RWPE2 (cell line): ENCODE data around the gene MICAL2.

ENCODE experiments used
- ATAC-seq: fragments of 200-7000 bp; cut with Tn5 transposase; 3 replicates; pipeline ENCODE4 v1.9.1; 2021; ENCODE audit warnings: low read depth
- DNase-seq: peaks from one replicate; pipeline ENCODE4 v3.0.0-alpha.2; 2020; ENCODE audit warnings: low spot score
- H3K27ac ChIP-seq: fragments of 450-650 bp; 2 replicates; pipeline ENCODE4 v1.5.1; 2017; ENCODE audit warnings: mild to moderate bottlenecking; ENCODE audit not compliant: poor library complexity, severe bottlenecking
- H3K27me3 ChIP-seq: fragments of 250-450 bp; sonication (Bioruptor Pico); 2 replicates; pipeline ENCODE4 v1.5.1; 2021; ENCODE audit warnings: mild to moderate bottlenecking, moderate library complexity; ENCODE audit not compliant: insufficient read depth, poor library complexity, severe bottlenecking
- H3K36me3 ChIP-seq: fragments of 250-450 bp; sonication (Bioruptor Pico); 2 replicates; pipeline ENCODE4 v1.5.1; 2020; ENCODE audit warnings: low read depth, mild to moderate bottlenecking, moderate library complexity
- H3K4me1 ChIP-seq: fragments of 250-450 bp; sonication (Bioruptor Pico); 2 replicates; pipeline ENCODE4 v1.5.1; 2021; ENCODE audit warnings: mild to moderate bottlenecking, moderate library complexity; ENCODE audit not compliant: insufficient read depth, poor library complexity, severe bottlenecking
- H3K4me3 ChIP-seq: fragments of 250-450 bp; sonication (Bioruptor Pico); 2 replicates; pipeline ENCODE4 v1.5.1; 2021; ENCODE audit warnings: mild to moderate bottlenecking, moderate library complexity; ENCODE audit not compliant: severe bottlenecking
- H3K9me3 ChIP-seq: fragments of 250-450 bp; sonication (Bioruptor Pico); 2 replicates; pipeline ENCODE4 v1.5.1; 2021; ENCODE audit warnings: mild to moderate bottlenecking, moderate library complexity; ENCODE audit not compliant: severe bottlenecking
- TF ChIP-seq, protein P1 (sequence below): fragments of 450-650 bp; IDR thresholded peaks from one replicate; pipeline ENCODE4 v1.5.1; 2017; ENCODE audit warnings: mild to moderate bottlenecking, moderate library complexity; ENCODE audit not compliant: poor library complexity, severe bottlenecking

The MICAL2 gene

DNA sequence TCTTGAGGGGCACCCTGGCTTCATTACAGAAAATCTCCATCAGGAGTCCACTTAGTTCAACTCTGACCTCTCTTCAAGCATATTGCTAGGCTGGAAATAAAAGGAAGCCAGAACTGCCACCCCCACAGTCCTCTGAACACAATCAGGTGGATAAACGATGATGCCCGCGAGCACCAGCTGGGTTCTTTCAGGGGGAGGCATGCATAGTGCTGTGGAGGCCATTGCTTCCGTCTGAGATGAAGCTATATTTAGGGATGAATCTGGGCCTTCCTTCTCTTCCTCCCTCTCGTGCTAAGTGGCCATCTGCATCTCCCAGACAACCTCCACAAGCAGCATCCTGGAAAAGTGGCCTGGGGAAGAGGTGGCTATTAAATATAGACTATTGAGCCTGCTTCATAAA lies 3.9 kb upstream of the MICAL2 start:
- no peak for DNase-seq
- H3K4me3 ChIP-seq: no peak overlapping the region
- H3K9me3 ChIP-seq: no peaks in the 10 kb centered on the region
- no peak for ATAC-seq
- peaks cover 8% of the 10 kb centered on the region for H3K4me1 ChIP-seq
- no peaks in the 10 kb centered on the region for H3K27me3 ChIP-seq
- H3K27ac ChIP-seq: no peak overlapping the region
- peaks cover 6% of the 10 kb centered on the region; the same call in 1 of the 2 replicates for H3K36me3 ChIP-seq
- TF ChIP-seq, protein P1, sequence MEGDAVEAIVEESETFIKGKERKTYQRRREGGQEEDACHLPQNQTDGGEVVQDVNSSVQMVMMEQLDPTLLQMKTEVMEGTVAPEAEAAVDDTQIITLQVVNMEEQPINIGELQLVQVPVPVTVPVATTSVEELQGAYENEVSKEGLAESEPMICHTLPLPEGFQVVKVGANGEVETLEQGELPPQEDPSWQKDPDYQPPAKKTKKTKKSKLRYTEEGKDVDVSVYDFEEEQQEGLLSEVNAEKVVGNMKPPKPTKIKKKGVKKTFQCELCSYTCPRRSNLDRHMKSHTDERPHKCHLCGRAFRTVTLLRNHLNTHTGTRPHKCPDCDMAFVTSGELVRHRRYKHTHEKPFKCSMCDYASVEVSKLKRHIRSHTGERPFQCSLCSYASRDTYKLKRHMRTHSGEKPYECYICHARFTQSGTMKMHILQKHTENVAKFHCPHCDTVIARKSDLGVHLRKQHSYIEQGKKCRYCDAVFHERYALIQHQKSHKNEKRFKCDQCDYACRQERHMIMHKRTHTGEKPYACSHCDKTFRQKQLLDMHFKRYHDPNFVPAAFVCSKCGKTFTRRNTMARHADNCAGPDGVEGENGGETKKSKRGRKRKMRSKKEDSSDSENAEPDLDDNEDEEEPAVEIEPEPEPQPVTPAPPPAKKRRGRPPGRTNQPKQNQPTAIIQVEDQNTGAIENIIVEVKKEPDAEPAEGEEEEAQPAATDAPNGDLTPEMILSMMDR: no peak

- no peak for ATAC-seq
- Histone ChIP-seq H3K9me3 (no peaks in the 10 kb centered on the region), H3K27ac (peak overlapping the region; percentile 90), H3K4me1 (peaks cover 19% of the 10 kb centered on the region), H3K36me3 (peaks cover 27% of the 10 kb centered on the region), H3K4me3 (no peak overlapping the region), H3K27me3 (no peaks in the 10 kb centered on the region)
- DNase-seq: no peak
- TF ChIP-seq, protein P1: no peak
These were observed 1.4 kb upstream of the MICAL2 start for GRCh38 chr11:12108875-12109453.

DNA sequence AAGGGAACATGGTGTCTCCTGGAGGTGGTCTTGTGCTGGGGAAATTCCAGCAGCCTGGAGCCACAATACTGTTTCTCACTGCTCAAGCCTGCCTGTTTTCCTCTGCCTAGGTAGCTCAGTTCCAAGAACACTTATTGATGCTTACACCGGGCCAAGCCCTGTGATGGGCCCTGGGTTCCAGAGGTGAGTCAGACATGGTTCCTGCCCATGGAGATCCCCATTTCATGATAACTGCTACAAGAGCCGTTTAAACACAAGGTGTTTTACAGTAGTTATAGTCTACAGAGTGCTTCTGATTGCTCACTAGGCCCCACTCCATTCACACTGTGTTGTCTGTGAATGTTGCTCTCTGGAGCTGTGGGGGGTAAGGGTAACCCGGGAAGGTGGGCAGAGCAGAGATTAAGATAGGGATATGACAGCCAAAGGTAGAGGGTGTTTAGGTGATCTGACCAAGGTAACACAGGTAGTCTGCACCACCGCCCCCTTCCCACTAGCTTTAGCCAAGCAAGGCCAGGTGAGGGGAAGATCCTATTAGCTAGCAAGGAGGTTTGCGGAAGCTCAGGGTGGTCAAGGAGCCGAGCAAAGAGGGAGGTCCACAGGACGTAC lies 696 bp upstream of the MICAL2 start:
- peaks cover 27% of the 10 kb centered on the region for H3K4me1 ChIP-seq
- H3K27me3 ChIP-seq: no peaks in the 10 kb centered on the region
- ATAC-seq: peak; percentile 36; the same call in 2 of the 3 replicates
- H3K36me3 ChIP-seq: peaks cover 34% of the 10 kb centered on the region
- peak overlapping the region; percentile 78 for H3K4me3 ChIP-seq
- no peaks in the 10 kb centered on the region for H3K9me3 ChIP-seq
- H3K27ac ChIP-seq: peak overlapping the region; percentile 90
- TF ChIP-seq, protein P1: no peak
- no peak for DNase-seq

DNA sequence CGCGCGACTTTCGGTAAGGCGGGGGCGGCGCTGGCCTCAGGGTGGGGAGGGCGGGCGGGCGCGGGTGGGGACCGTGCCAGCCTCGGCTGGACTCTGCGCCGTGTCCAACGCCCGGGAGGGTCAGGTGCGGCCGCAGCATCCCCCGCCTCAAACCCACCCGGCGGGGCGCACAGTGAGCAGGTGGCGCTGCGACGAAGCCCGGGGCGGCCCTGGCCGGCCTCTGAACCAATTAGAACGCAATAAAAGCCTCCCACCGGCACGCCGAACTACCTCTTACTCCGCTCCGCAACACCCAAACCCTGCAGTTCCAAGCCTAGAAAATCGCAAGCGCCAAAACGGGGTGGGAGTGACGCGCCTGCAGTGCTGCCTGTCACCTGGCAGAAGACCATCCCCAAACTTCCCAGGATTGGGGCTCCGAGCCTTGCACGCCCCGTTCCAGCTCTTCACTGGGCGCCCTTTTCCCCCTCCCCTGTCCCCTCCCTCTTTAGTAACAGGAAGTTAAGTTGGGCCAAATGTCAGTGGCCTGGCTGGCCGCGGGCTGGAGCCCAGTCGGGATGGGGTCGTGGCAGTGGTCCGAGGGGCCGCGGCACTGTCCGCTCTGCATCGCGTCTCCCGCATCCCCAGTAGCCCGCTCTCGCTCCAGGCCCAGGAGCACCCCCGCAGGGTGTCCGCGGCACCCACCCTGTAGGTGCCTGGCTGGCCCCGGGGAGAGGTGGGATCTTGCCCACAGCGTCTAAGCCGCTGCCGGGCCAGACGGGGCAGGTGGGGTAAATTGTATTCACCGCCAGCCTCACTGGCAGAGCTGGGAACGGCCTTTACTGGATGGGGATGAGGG lies 541 bp downstream of the MICAL2 start:
- peaks cover 47% of the 10 kb centered on the region for H3K36me3 ChIP-seq
- H3K4me3 ChIP-seq: peak overlapping the region; percentile 78
- TF ChIP-seq, protein P1: no peak
- ATAC-seq: no peak
- peak overlapping the region; percentile 90 for H3K27ac ChIP-seq
- DNase-seq: no peak
- no peaks in the 10 kb centered on the region for H3K9me3 ChIP-seq
- H3K4me1 ChIP-seq: peaks cover 27% of the 10 kb centered on the region
- no peaks in the 10 kb centered on the region for H3K27me3 ChIP-seq
